Activated naive CD8-positive, alpha-beta T cell treated with anti-CD3 and anti-CD28 coated beads, Interleukin-2, amount 50 U/mL, for 16 hours (primary cell): ENCODE measurements around the gene ITSN2.
"Not testable (repeated sequence)": the region's sequence is repeated elsewhere in the genome, so short reads cannot be mapped to it uniquely, and the experiment has no call there.

Experiments used
- DNase-seq: peaks from one replicate; pipeline ENCODE4 v3.0.0-alpha.2; 2020; ENCODE audit warnings: low read depth, low spot score

The ITSN2 gene

GRCh38 chr2:24214880-24215279 is 145.5 kb downstream of the ITSN2 start:
- no peak for DNase-seq

- no peak for DNase-seq
Observed at GRCh38 chr2:24211408-24211807, 148.9 kb downstream of the ITSN2 start.

GRCh38 chr2:24210723-24211122 is 149.6 kb downstream of the ITSN2 start:
- no peak for DNase-seq

- DNase-seq = no peak
Observed at GRCh38 chr2:24210106-24210455, 150.3 kb downstream of the ITSN2 start.

GRCh38 chr2:24209389-24210105 is 150.8 kb downstream of the ITSN2 start:
- no peak for DNase-seq

GRCh38 chr2:24208490-24208889 is 151.8 kb downstream of the ITSN2 start:
- DNase-seq = no peak

- DNase-seq = no peak
Observed at GRCh38 chr2:24207359-24207758, 153.0 kb downstream of the ITSN2 start.

DNA sequence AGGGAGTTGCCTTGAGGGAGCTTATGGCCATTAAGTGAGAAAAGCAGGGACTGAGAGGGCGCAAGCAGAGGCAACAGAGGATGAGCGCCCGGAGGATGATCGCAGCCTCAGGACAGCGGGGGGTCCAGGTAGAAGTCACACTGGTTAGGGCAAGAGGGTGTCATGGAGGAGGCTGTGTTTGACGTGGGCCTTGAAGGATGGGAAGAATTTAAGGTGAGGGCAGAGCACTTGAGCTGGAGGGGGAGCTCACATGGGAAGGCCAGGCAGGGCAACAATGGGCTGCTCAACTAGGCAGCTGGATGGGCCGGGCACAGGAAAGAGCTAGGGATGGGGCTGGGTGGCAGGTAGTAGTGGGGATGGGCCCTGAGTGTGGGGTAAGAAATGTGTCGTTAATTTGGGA is 153.6 kb downstream of the ITSN2 start:
- DNase-seq = no peak

- no peak for DNase-seq
Observed at GRCh38 chr2:24206242-24206641, 154.1 kb downstream of the ITSN2 start.

GRCh38 chr2:24205131-24205530 is 155.2 kb downstream of the ITSN2 start:
- DNase-seq = no peak

GRCh38 chr2:24204505-24204904 is 155.8 kb downstream of the ITSN2 start:
- no peak for DNase-seq

DNA sequence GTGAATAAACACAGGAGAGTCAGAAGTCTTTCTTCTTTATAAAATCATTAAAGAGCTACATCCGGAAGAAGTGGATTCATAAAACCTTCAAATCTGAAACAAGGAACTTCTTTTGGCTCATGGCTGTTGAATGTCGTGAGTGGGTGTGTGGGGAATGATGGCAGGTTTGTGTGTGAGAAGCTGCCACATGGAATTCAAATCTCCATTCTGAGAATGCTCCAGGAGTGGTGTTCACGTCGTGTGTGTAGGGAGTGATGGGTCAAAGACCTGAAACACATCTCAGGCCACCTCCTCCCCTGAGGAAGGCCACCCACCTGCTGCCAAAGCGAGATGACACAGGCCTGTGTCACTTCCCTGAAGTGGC is 156.6 kb downstream of the ITSN2 start:
- DNase-seq = no peak

- DNase-seq = no peak
Observed at GRCh38 chr2:24203029-24203786, 157.1 kb downstream of the ITSN2 start.

GRCh38 chr2:24200799-24201198 is 159.5 kb downstream of the ITSN2 start:
- no peak for DNase-seq

DNA sequence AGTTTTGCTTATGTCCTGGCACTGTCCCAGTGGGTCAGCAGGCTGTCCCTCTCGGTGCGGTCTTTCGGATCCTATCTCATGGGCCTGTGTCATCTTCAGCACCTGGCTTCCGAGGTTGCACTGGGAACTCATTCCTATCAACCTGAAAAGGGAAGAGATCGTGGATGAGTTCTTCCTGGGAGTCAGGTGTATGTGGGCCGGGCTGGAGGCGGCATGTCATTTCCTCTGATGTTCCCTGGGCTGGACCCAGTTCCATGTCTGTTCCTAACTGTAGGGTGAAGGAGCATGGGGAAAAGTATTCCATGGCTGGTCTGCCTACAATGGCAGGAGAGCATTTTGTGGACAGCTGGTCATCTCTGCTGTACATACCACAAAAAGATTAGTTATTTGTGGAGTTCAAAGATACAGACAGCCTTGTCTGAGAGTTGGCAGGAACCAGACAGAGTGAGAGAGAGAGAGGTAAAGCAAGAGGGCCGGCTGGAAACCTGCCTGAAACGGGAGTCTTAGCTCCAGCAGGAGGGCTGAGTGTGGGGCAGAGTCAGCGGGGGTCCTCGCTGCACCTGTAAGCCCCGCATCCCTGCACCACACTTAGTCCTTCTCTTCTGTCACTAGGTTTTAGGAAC is 160.3 kb downstream of the ITSN2 start:
- no peak for DNase-seq

GRCh38 chr2:24197213-24197612 is 163.1 kb downstream of the ITSN2 start:
- DNase-seq = not testable (repeated sequence)

DNA sequence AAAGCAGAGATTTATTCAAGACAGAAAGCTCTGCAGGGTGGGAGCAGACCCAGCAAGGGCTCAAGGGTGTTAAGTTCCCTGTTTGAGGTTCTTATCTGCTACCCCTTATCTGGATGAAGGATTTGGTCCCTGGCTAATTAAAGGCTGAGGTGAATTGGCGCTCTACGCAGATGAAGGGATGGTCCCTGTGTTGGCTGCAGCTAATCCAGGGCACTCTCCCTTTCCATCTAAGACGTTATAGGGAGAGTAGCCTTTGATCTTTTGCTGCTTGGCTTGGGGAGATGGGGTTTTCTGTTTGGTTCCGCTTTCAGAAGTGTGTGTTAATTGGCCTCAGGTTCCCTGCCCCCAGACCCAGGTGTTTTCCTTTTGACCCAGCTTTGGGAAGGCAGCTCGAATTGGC is 168.5 kb downstream of the ITSN2 start:
- no peak for DNase-seq

GRCh38 chr2:24191156-24191555 is 169.2 kb downstream of the ITSN2 start:
- no peak for DNase-seq

DNA sequence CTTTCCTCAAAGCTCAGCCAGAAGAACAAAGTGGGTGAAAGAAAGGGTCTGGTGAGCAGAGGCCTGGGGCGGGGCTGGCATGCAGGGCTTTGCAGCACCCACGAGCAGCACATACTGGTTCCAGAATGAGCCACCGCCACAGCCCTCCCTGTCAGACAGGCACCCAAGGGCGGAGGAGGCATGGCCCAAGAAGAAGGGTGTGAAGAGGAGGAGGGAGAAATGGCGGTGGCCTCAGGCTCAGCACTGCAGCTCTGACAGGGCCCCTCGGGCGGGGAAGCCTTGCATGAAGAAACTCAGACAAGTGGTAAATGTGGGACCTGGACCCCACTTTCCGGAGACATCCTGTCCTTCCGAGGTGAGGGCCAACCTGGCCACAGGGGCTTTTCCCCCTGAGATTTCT is 169.8 kb downstream of the ITSN2 start:
- DNase-seq = no peak

- DNase-seq = no peak
Observed at GRCh38 chr2:24189551-24189950, 170.8 kb downstream of the ITSN2 start.

DNA sequence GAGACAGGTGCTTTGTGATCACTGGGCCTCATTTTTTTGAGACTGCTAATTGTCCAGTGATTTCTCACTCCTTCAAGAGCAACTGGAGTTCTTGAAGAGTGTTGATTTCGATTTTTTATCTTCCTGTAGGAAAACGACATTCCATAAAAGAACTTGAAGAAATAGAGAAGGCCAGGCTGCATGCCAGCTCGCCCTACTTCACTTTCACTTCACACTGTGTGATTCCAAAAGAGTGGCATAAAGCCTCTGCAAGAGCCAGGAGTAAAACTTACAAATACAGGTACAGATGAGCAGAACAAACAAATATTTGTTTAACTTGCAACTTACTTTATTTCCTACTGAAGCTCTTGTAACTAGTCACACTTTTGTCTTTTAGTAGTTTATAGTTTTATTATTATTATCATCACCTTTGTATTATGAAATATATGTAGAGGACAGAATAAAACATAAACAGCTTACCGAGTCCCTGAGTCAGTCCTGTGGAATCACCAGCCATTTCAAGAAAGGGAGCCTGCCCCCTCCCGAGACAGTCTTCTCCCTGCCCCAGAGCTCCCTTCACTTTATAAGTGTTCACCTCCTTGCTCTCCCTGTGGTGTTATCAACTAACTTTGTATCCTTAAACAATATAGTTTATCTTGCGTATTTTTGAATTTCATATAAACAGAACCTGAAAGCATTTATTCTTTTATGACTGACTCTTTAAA is 176.8 kb downstream of the ITSN2 start:
- DNase-seq = no peak

DNA sequence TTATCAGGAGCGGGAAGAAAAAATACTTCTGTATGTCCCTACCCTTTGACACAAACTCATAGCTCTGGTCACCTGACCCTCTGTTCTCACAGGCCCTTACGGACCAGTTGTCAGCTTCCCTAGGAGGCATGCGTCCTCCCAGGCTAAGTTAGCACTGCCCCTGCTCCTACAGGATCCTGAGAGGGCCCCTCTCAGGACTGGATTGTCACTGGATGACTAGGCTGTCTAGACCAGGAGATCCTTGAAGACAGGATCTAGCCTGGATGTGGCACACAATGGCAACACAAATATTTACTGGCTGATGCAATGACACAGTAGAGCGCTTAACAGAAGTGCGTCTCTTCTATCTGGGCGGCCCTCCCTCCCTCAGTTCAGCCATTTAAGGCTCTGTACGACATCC is 177.8 kb downstream of the ITSN2 start:
- no peak for DNase-seq
